WERI-Rb-1 (cell line): ENCODE results near the gene PTPRN.

Experiments used
- DNase-seq: peaks from one replicate; pipeline ENCODE4 v3.0.0-alpha.2; 2020
- H3K27ac ChIP-seq: fragments of 250-450 bp; sonication (Bioruptor Pico); 2 replicates; pipeline ENCODE4 v1.5.1; 2020; ENCODE audit warnings: mild to moderate bottlenecking, moderate library complexity
- H3K27me3 ChIP-seq: fragments of 250-450 bp; sonication (Bioruptor Pico); 2 replicates; pipeline ENCODE4 v1.5.1; 2021; ENCODE audit warnings: mild to moderate bottlenecking, low read depth, moderate library complexity; ENCODE audit not compliant: insufficient read depth, severe bottlenecking
- H3K36me3 ChIP-seq: fragments of 250-450 bp; sonication (Bioruptor Pico); 2 replicates; pipeline ENCODE4 v1.5.1; 2020; ENCODE audit warnings: mild to moderate bottlenecking, moderate library complexity
- H3K4me3 ChIP-seq: 2 replicates; pipeline ENCODE4 v1.5.1; 2011; ENCODE audit warnings: low read depth, mild to moderate bottlenecking, control low read depth, low read length
- H3K9me3 ChIP-seq: fragments of 250-450 bp; sonication (Bioruptor Pico); 2 replicates; pipeline ENCODE4 v1.5.1; 2021; ENCODE audit warnings: mild to moderate bottlenecking, moderate library complexity; ENCODE audit not compliant: severe bottlenecking
- CTCF ChIP-seq: IDR thresholded peaks from 2 replicates; pipeline ENCODE4 v1.5.1; 2011; ENCODE audit warnings: low read depth, mild to moderate bottlenecking, control low read depth, inconsistent platforms, low read length

Gene PTPRN

GRCh38 chr2:219279916-219280516 is 29.2 kb downstream of the PTPRN start:
- Histone ChIP-seq H3K27me3 (no peaks in the 10 kb centered on the region), H3K4me3 (peak overlapping the region; percentile 64), H3K36me3 (peaks cover 46% of the 10 kb centered on the region), H3K9me3 (no peaks in the 10 kb centered on the region), H3K27ac (peak overlapping the region; percentile 89)
- peak; percentile 18; the same call in 1 of the 2 replicates for TF ChIP-seq CTCF
- no peak for DNase-seq

GRCh38 chr2:219279151-219279915 is 29.9 kb downstream of the PTPRN start, which contains the start of gene DNAJB2:
DNAJB2 (plus strand) TSS chr2:219279366; CDS start chr2:219279834, 468 bp downstream.
- Histone ChIP-seq H3K9me3 (no peaks in the 10 kb centered on the region), H3K36me3 (peaks cover 40% of the 10 kb centered on the region), H3K27me3 (no peaks in the 10 kb centered on the region), H3K27ac (peak within 1 kb of the TSS; percentile 89), H3K4me3 (peak within 1 kb of the TSS; percentile 64)
- no peak for TF ChIP-seq CTCF
- peak; percentile 99 for DNase-seq

GRCh38 chr2:219278655-219279150 is 30.5 kb downstream of the PTPRN start:
- peak overlapping the region; percentile 89 for H3K27ac ChIP-seq
- no peaks in the 10 kb centered on the region for H3K9me3 ChIP-seq
- DNase-seq: no peak
- H3K27me3 ChIP-seq: no peaks in the 10 kb centered on the region
- TF ChIP-seq CTCF: no peak
- H3K4me3 ChIP-seq: peak overlapping the region; percentile 64
- H3K36me3 ChIP-seq: peaks cover 34% of the 10 kb centered on the region

- TF ChIP-seq CTCF: peak; percentile 92
- H3K9me3 ChIP-seq: no peaks in the 10 kb centered on the region
- H3K36me3 ChIP-seq: peaks cover 27% of the 10 kb centered on the region
- H3K27ac ChIP-seq: peak overlapping the region; percentile 89
- no peaks in the 10 kb centered on the region for H3K27me3 ChIP-seq
- peak overlapping the region; percentile 64 for H3K4me3 ChIP-seq
- peak; percentile 87 for DNase-seq
These were observed 31.2 kb downstream of the PTPRN start for GRCh38 chr2:219277703-219278654.

GRCh38 chr2:219274361-219274921 is 34.8 kb downstream of the PTPRN start:
- no peak overlapping the region for H3K4me3 ChIP-seq
- no peaks in the 10 kb centered on the region for H3K27me3 ChIP-seq
- H3K9me3 ChIP-seq: no peaks in the 10 kb centered on the region
- H3K36me3 ChIP-seq: peaks cover 6% of the 10 kb centered on the region
- no peak for TF ChIP-seq CTCF
- peak overlapping the region; percentile 63 for H3K27ac ChIP-seq
- DNase-seq: no peak
